ENCODE results near the gene SMARCE1. TPM values are rescaled to one million over a fixed set of nuclear protein-coding genes. Genes with fewer than 3 reads are reported as not detected.

The SMARCE1 gene
- 59.0 and 85.1 TPM in 2 replicates for total RNA-seq

DNA sequence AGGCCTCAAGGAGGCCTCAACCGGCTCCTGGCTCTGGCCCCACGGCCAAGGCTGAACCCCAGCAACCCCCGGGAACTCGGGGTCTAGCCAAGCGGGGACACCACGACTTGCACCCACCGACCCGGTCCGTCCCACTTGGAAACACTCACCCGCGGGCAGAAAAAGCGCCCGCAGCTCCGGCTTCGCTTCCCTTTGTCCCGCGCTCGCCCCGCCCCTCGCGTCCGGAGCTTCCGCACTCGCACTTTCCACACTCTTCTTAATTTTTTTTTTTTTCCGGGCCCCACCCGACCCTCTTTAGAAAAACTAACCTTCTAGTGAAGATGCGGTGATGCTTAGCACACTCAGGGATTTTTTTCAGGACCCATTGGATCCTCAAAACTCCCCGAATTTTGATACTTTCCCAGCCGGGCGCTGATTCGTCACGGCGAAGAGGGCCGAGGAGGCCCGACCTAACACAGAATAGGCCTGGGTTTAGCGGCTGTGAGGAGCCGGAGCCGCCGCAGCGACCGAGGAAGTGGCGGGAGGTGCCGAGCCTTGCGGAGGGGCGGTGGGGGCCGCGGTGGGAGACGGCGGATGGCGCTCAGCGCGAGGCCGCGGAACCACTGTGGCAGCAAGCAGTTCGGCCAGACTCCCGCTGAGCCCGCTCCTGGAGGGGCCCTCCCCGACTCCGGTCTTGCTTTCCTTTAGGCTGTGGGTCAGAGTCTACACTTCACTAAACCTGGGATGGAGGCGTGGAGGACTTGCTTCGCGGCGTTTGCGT is at the start of gene SMARCE1:
TSS of gene SMARCE1 (minus strand) at position 195 of the 760 bp plus-strand sequence. CDS start 2,016 bp downstream, outside the sequence.

GRCh38 chr17:40664582-40665333 is 17.1 kb upstream of the SMARCE1 start, which contains the start of gene KRT222:
Gene KRT222, minus strand, starts transcription at chr17:40665177. Its CDS starts 78 bp downstream, at chr17:40665099.

Other genes with a start within 250 kb of the SMARCE1 start
- gene TOP2A, start 229.9 kb downstream of the SMARCE1 start, total RNA-seq = 3.1 and 6.3 TPM in 2 replicates
- 377 and 471 TPM in 2 replicates for gene IGFBP4, start 204.4 kb downstream of the SMARCE1 start, total RNA-seq
- gene TNS4, start 146.2 kb downstream of the SMARCE1 start, total RNA-seq = 7.5 TPM in 1 of 2 replicates, not detected in the other
- not detected in 2 replicates for gene CCR7, start 82.3 kb downstream of the SMARCE1 start, total RNA-seq
- not detected in 2 replicates for gene KRT222, start 17.4 kb upstream of the SMARCE1 start, total RNA-seq
- gene KRT24, start 55.9 kb upstream of the SMARCE1 start, total RNA-seq = not detected in 2 replicates
- gene KRT25, start 107.5 kb upstream of the SMARCE1 start, total RNA-seq = not detected in 2 replicates
- not detected in 2 replicates for gene KRT26, start 124.4 kb upstream of the SMARCE1 start, total RNA-seq
- gene KRT27, start 134.7 kb upstream of the SMARCE1 start, total RNA-seq = not detected in 2 replicates
- gene KRT28, start 152.1 kb upstream of the SMARCE1 start, total RNA-seq = not detected in 2 replicates
- 18.0 and 18.8 TPM in 2 replicates for gene KRT10, start 174.8 kb upstream of the SMARCE1 start, total RNA-seq
- not detected in 2 replicates for gene KRT12, start 219.4 kb upstream of the SMARCE1 start, total RNA-seq
- not detected in 2 replicates for gene KRT20, start 237.4 kb upstream of the SMARCE1 start, total RNA-seq